Liver (tissue), 9 donors: ENCODE results near the gene KCTD19. TPM values are rescaled to one million over a fixed set of nuclear protein-coding genes. Genes with fewer than 3 reads are reported as not detected.

ENCODE experiments used
- DNase-seq: peaks from one replicate; pipeline ENCODE4 v3.0.0-alpha.2; 2017; ENCODE audit warnings: low spot score
- H3K27ac ChIP-seq, 2 donors: one replicate each; pipeline ENCODE4 v1.7.0; 2013; ENCODE audit warnings: inconsistent platforms in 2 of 2, low read length in 2 of 2, control low read depth in 1 of 2, low read depth in 1 of 2, mild to moderate bottlenecking in 1 of 2
- H3K27me3 ChIP-seq, 4 donors: one replicate each; pipeline versions ENCODE4 v1.6.1 to v1.7.0; 2013; ENCODE audit warnings: low read length in 3 of 4, inconsistent platforms in 1 of 4, mild to moderate bottlenecking in 1 of 4, moderate library complexity in 1 of 4; ENCODE audit not compliant: control insufficient read depth in 4 of 4, insufficient read depth in 4 of 4
- H3K36me3 ChIP-seq, 4 donors: one replicate each; pipeline versions ENCODE4 v1.6.1 to v1.7.0; 2013; ENCODE audit warnings: low read length in 3 of 4, mild to moderate bottlenecking in 3 of 4, low read depth in 1 of 4, moderate library complexity in 1 of 4; ENCODE audit not compliant: control insufficient read depth in 4 of 4, insufficient read depth in 3 of 4
- H3K4me1 ChIP-seq, 4 donors: one replicate each; pipeline versions ENCODE4 v1.6.1 to v1.7.0; 2013; ENCODE audit warnings: low read length in 3 of 4, mild to moderate bottlenecking in 3 of 4, moderate library complexity in 1 of 4; ENCODE audit not compliant: control insufficient read depth in 4 of 4, insufficient read depth in 4 of 4
- H3K4me3 ChIP-seq, 3 donors: one replicate each; pipeline versions ENCODE4 v1.6.1 to v1.7.0; 2013; ENCODE audit warnings: low read length in 3 of 3, control low read depth in 1 of 3, low read depth in 1 of 3, mild to moderate bottlenecking in 1 of 3
- H3K9ac ChIP-seq, 2 donors: one replicate each; pipeline ENCODE4 v1.7.0; 2013; ENCODE audit warnings: low read length in 2 of 2, mild to moderate bottlenecking in 2 of 2, moderate library complexity in 2 of 2, control low read depth in 1 of 2, low read depth in 1 of 2
- H3K9me3 ChIP-seq, 4 donors: one replicate each; pipeline versions ENCODE4 v1.6.1 to v1.7.0; 2013; ENCODE audit warnings: low read length in 3 of 4; ENCODE audit not compliant: control insufficient read depth in 4 of 4
- EGR1 ChIP-seq, 2 donors: IDR thresholded peaks; 2 replicates each; pipeline ENCODE4 v1.6.1; 2016 to 2018; ENCODE audit warnings: antibody characterized with exemption in 2 of 2, low read depth in 2 of 2
- FOXA1 ChIP-seq: IDR thresholded peaks from 2 replicates; pipeline ENCODE4 v1.6.1; 2016; ENCODE audit warnings: antibody characterized with exemption
- FOXA2 ChIP-seq: IDR thresholded peaks from 2 replicates; pipeline ENCODE4 v1.6.1; 2016; ENCODE audit warnings: antibody characterized with exemption
- GABPA ChIP-seq, 2 donors: IDR thresholded peaks in 1 of 2; conservative IDR thresholded peaks in 1 of 2; 2 replicates each; pipeline ENCODE4 v1.6.1; 2016; ENCODE audit warnings: antibody characterized with exemption in 2 of 2, mild to moderate bottlenecking in 1 of 2, moderate library complexity in 1 of 2
- HNF4A ChIP-seq, 2 donors: conservative IDR thresholded peaks; 2 replicates each; pipeline ENCODE4 v1.6.1; 2016; ENCODE audit warnings: antibody characterized with exemption in 2 of 2, mild to moderate bottlenecking in 2 of 2
- HNF4G ChIP-seq: IDR thresholded peaks from 2 replicates; pipeline ENCODE4 v1.6.1; 2016; ENCODE audit warnings: antibody characterized with exemption
- JUND ChIP-seq, 2 donors: IDR thresholded peaks; 2 replicates each; pipeline ENCODE4 v1.6.1; 2016; ENCODE audit warnings: antibody characterized with exemption in 2 of 2
- NR2F2 ChIP-seq: IDR thresholded peaks from 2 replicates; pipeline ENCODE4 v1.6.1; 2016; ENCODE audit warnings: antibody characterized with exemption
- RAD21 ChIP-seq, 2 donors: IDR thresholded peaks; 2 replicates each; pipeline ENCODE4 v1.6.1; 2016; ENCODE audit warnings: antibody characterized with exemption in 2 of 2, mild to moderate bottlenecking in 2 of 2
- RXRA ChIP-seq, 2 donors: IDR thresholded peaks; 2 replicates each; pipeline ENCODE4 v1.6.1; 2017 to 2018; ENCODE audit warnings: antibody characterized with exemption in 2 of 2, mild to moderate bottlenecking in 1 of 2
- SP1 ChIP-seq: IDR thresholded peaks from 2 replicates; pipeline ENCODE4 v1.6.1; 2018; ENCODE audit warnings: antibody characterized with exemption, mild to moderate bottlenecking
- TAF1 ChIP-seq: conservative IDR thresholded peaks from 2 replicates; pipeline ENCODE4 v1.6.1; 2016; ENCODE audit warnings: antibody characterized with exemption, mild to moderate bottlenecking
- YY1 ChIP-seq: IDR thresholded peaks from 2 replicates; pipeline ENCODE4 v1.6.1; 2016; ENCODE audit warnings: antibody characterized with exemption, mild to moderate bottlenecking
- WGBS: extraction: QIAGEN DNeasy Blood & Tissue Kit; methylation state at CpG from one replicate; pipeline ENCODE4 v1.1.7; 2013; 5-methylcytosine and 5-hydroxymethylcytosine counted together
- polyA plus RNA-seq, 2 donors: library from polyadenylated mRNA; stranded (reverse) in 1 of 2; unstranded in 1 of 2; fragments of 200-250 nt in 1 of 2; fragments of >200 nt in 1 of 2; fragmentation: Nextera tagmentation in 1 of 2; extraction: Ambion mirVana in 1 of 2; gene quantifications; one replicate each; pipeline versions ENCODE4 v1.2.1 to v1.2.3, GENCODE V29; 2013 to 2015
- total RNA-seq, 2 donors: library from RNA; depleted of rRNA; stranded (reverse); fragments of >200 nt; gene quantifications; one replicate each; pipeline ENCODE4 v1.2.3, GENCODE V29; 2014
- TF ChIP-seq, protein P1 (sequence below): IDR thresholded peaks from 2 replicates; pipeline ENCODE4 v1.6.1; 2016; ENCODE audit warnings: antibody characterized with exemption, mild to moderate bottlenecking
- TF ChIP-seq, protein P2 (sequence below): IDR thresholded peaks from 2 replicates; pipeline ENCODE4 v1.6.1; 2016; ENCODE audit warnings: antibody characterized with exemption
- TF ChIP-seq, protein P3 (sequence below): IDR thresholded peaks from 2 replicates; pipeline ENCODE4 v1.6.1; 2016; ENCODE audit warnings: antibody characterized with exemption
- TF ChIP-seq, protein P4 (sequence below): fragments of 150-350 bp; IDR thresholded peaks from 2 replicates; pipeline ENCODE4 v1.5.1; 2017; ENCODE audit warnings: improper control_type of control experiment, low read depth, low read length; ENCODE audit not compliant: missing input control
- donor health status: healthy.
- donor health status: healthy.
- donor health status: healthy.
- donor health status: healthy.
- donor health status: healthy.

Gene KCTD19
- total and polyA plus RNA-seq, 4 donors, result 0.28 TPM; not detected in 3

DNA sequence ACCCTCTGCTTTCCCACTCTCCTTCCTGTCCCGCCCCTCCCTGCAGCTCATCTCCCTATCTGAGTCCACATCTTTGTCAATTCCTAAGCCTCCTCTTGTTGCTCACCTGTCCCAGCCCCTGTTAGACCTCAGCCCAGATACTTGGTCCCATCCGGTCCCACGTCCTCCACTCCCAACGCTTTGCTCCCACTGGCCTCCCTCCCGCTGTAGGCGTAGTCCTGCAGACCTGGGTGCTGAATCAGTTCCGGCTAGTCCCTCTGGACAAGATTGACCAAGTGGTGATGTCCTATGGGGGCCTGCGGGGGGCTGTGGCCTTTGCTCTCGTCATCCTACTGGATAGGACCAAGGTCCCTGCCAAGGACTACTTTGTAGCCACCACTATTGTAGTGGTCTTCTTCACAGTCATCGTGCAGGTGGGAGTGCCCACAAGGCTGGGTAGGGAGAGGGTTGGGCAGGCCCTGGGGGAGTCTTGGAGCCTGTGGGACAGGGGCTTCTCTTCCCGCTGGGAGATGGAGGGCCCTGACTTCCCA, 69.8 kb downstream of the KCTD19 start:
- H3K4me1 ChIP-seq, result no peaks in the 10 kb centered on the region
- H3K27me3 ChIP-seq, result no peaks in the 10 kb centered on the region
- H3K36me3 ChIP-seq, result no peaks in the 10 kb centered on the region
- DNase-seq, result no peak
- H3K4me3 ChIP-seq, result no peak overlapping the region
- TF ChIP-seq, protein P1, sequence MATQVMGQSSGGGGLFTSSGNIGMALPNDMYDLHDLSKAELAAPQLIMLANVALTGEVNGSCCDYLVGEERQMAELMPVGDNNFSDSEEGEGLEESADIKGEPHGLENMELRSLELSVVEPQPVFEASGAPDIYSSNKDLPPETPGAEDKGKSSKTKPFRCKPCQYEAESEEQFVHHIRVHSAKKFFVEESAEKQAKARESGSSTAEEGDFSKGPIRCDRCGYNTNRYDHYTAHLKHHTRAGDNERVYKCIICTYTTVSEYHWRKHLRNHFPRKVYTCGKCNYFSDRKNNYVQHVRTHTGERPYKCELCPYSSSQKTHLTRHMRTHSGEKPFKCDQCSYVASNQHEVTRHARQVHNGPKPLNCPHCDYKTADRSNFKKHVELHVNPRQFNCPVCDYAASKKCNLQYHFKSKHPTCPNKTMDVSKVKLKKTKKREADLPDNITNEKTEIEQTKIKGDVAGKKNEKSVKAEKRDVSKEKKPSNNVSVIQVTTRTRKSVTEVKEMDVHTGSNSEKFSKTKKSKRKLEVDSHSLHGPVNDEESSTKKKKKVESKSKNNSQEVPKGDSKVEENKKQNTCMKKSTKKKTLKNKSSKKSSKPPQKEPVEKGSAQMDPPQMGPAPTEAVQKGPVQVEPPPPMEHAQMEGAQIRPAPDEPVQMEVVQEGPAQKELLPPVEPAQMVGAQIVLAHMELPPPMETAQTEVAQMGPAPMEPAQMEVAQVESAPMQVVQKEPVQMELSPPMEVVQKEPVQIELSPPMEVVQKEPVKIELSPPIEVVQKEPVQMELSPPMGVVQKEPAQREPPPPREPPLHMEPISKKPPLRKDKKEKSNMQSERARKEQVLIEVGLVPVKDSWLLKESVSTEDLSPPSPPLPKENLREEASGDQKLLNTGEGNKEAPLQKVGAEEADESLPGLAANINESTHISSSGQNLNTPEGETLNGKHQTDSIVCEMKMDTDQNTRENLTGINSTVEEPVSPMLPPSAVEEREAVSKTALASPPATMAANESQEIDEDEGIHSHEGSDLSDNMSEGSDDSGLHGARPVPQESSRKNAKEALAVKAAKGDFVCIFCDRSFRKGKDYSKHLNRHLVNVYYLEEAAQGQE, result no peak
- TF ChIP-seq SP1, result no peak
- no peak for TF ChIP-seq HNF4A (conservative IDR thresholded peaks at IDR 0.05)
- no peak for TF ChIP-seq JUND (IDR thresholded peaks at IDR 0.05)
- TF ChIP-seq TAF1, result no peak
- no peak for TF ChIP-seq EGR1 (IDR thresholded peaks at IDR 0.05; ENCODE audit: low read depth in 2 of 2)
- no peak for TF ChIP-seq NR2F2
- TF ChIP-seq YY1, result no peak
- TF ChIP-seq, protein P2, sequence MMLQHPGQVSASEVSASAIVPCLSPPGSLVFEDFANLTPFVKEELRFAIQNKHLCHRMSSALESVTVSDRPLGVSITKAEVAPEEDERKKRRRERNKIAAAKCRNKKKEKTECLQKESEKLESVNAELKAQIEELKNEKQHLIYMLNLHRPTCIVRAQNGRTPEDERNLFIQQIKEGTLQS, result no peak
- TF ChIP-seq FOXA2, result no peak
- no peak for TF ChIP-seq HNF4G
- TF ChIP-seq RAD21 (IDR thresholded peaks at IDR 0.05), result no peak
- TF ChIP-seq, protein P3, sequence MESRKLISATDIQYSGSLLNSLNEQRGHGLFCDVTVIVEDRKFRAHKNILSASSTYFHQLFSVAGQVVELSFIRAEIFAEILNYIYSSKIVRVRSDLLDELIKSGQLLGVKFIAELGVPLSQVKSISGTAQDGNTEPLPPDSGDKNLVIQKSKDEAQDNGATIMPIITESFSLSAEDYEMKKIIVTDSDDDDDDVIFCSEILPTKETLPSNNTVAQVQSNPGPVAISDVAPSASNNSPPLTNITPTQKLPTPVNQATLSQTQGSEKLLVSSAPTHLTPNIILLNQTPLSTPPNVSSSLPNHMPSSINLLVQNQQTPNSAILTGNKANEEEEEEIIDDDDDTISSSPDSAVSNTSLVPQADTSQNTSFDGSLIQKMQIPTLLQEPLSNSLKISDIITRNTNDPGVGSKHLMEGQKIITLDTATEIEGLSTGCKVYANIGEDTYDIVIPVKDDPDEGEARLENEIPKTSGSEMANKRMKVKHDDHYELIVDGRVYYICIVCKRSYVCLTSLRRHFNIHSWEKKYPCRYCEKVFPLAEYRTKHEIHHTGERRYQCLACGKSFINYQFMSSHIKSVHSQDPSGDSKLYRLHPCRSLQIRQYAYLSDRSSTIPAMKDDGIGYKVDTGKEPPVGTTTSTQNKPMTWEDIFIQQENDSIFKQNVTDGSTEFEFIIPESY, result no peak
- no peak for TF ChIP-seq FOXA1
- TF ChIP-seq RXRA (IDR thresholded peaks at IDR 0.05), result no peak
- no peak for TF ChIP-seq GABPA (IDR thresholded peaks at IDR 0.05 in 1 of 2, conservative IDR thresholded peaks at IDR 0.05 in 1 of 2)
- H3K9me3 ChIP-seq, result no peaks in the 10 kb centered on the region
- 96% methylated on average over 11 of the region's 11 CpGs for WGBS
- no peak overlapping the region for H3K9ac ChIP-seq
- no peak overlapping the region for H3K27ac ChIP-seq

DNA sequence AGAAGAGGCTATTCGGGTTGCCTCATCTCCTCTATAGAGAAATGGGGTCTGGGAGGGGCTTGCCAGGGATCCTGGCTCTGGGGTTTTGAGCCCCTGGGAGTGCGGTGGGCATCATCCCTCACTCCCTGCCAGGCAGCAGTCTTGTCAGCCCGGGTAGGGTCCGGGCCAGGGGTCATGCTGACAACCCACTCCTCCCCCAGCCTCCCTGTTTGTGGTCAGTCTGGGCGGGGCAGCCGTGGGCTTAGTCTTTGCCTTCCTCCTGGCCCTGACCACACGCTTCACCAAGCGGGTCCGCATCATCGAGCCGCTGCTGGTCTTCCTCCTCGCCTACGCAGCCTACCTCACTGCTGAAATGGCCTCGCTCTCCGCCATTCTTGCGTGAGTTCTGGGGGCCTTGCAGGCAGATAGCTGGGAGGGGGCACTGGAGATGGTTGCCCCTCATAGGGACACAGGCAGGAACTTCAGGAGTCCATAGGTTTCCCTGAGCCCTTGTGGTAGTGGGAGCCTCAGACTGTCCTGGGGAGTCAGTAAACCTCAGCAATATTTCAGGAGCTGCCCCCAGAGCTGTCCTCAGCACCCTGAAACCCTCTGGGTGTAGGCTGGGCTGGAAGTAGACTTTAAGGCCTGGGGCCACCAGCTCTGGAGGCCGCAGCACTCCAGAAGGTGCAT, 70.9 kb downstream of the KCTD19 start:
- Histone ChIP-seq H3K4me3 (no peak overlapping the region), H3K9ac (no peak overlapping the region), H3K27me3 (no peaks in the 10 kb centered on the region), H3K4me1 (no peaks in the 10 kb centered on the region), H3K36me3 (no peaks in the 10 kb centered on the region), H3K9me3 (no peaks in the 10 kb centered on the region), H3K27ac (no peak overlapping the region)
- no peak for DNase-seq
- WGBS, result 88% methylated on average over 17 of the region's 17 CpGs
- TF ChIP-seq HNF4G (no peak), NR2F2 (no peak), RAD21 (IDR thresholded peaks at IDR 0.05) (no peak), HNF4A (conservative IDR thresholded peaks at IDR 0.05) (no peak), EGR1 (IDR thresholded peaks at IDR 0.05; ENCODE audit: low read depth in 2 of 2) (no peak), SP1 (no peak)
- TF ChIP-seq, protein P4, sequence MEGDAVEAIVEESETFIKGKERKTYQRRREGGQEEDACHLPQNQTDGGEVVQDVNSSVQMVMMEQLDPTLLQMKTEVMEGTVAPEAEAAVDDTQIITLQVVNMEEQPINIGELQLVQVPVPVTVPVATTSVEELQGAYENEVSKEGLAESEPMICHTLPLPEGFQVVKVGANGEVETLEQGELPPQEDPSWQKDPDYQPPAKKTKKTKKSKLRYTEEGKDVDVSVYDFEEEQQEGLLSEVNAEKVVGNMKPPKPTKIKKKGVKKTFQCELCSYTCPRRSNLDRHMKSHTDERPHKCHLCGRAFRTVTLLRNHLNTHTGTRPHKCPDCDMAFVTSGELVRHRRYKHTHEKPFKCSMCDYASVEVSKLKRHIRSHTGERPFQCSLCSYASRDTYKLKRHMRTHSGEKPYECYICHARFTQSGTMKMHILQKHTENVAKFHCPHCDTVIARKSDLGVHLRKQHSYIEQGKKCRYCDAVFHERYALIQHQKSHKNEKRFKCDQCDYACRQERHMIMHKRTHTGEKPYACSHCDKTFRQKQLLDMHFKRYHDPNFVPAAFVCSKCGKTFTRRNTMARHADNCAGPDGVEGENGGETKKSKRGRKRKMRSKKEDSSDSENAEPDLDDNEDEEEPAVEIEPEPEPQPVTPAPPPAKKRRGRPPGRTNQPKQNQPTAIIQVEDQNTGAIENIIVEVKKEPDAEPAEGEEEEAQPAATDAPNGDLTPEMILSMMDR, result no peak
